ENCODE data around the gene EGLN3.
A peak's percentile ranks its signal among the peaks of the same experiment; 100 is the strongest.
"Not testable (repeated sequence)": the region's sequence is repeated elsewhere in the genome, so short reads cannot be mapped to it uniquely, and the experiment has no call there.

EGLN3 gene

GRCh38 chr14:33950320-33951182 is at the start of gene EGLN3:
Gene EGLN3 (minus strand): TSS chr14:33951074. CDS start chr14:33950752, 322 bp downstream.
- DNase-seq: peak; percentile 76

GRCh38 chr14:34000396-34000795 is 49.5 kb upstream of the EGLN3 start:
- no peak for DNase-seq

GRCh38 chr14:33999771-34000291 is 49.0 kb upstream of the EGLN3 start:
- no peak for DNase-seq

- no peak for DNase-seq
Observed at GRCh38 chr14:33997611-33998010, 46.7 kb upstream of the EGLN3 start.

- DNase-seq: no peak
Observed at GRCh38 chr14:33996462-33996861, 45.6 kb upstream of the EGLN3 start.

GRCh38 chr14:33993246-33993645 is 42.4 kb upstream of the EGLN3 start:
- DNase-seq: no peak

- DNase-seq: no peak
Observed at GRCh38 chr14:33992274-33993007, 41.6 kb upstream of the EGLN3 start.

GRCh38 chr14:33990790-33991189 is 39.9 kb upstream of the EGLN3 start:
- DNase-seq: no peak

- no peak for DNase-seq
Observed at GRCh38 chr14:33987565-33988080, 36.7 kb upstream of the EGLN3 start.

GRCh38 chr14:33986804-33987203 is 35.9 kb upstream of the EGLN3 start:
- DNase-seq: no peak

GRCh38 chr14:33985242-33985641 is 34.4 kb upstream of the EGLN3 start:
- no peak for DNase-seq

GRCh38 chr14:33979613-33980276 is 28.9 kb upstream of the EGLN3 start:
- no peak for DNase-seq

- no peak for DNase-seq
Observed at GRCh38 chr14:33978892-33979612, 28.2 kb upstream of the EGLN3 start.

GRCh38 chr14:33972583-33973081 is 21.8 kb upstream of the EGLN3 start:
- DNase-seq: no peak

- not testable (repeated sequence) for DNase-seq
Observed at GRCh38 chr14:33969846-33970245, 19.0 kb upstream of the EGLN3 start.

- DNase-seq: no peak
Observed at GRCh38 chr14:33968722-33969121, 17.8 kb upstream of the EGLN3 start.

- DNase-seq: peak; percentile 8
Observed at GRCh38 chr14:33967138-33967537, 16.3 kb upstream of the EGLN3 start.

- no peak for DNase-seq
Observed at GRCh38 chr14:33966276-33966675, 15.4 kb upstream of the EGLN3 start.

GRCh38 chr14:33964599-33965317 is 13.9 kb upstream of the EGLN3 start:
- no peak for DNase-seq

GRCh38 chr14:33963892-33964291 is 13.0 kb upstream of the EGLN3 start:
- no peak for DNase-seq

- not testable (repeated sequence) for DNase-seq
Observed at GRCh38 chr14:33962466-33962865, 11.6 kb upstream of the EGLN3 start.
